COLO829 (cell line): ENCODE results near the gene PABPC3.

ENCODE experiments used
- DNase-seq: peaks from one replicate; pipeline ENCODE4 v3.0.0; 2012; ENCODE audit warnings: low spot score

Gene PABPC3

GRCh38 chr13:25095851-25096453, at the start of gene PABPC3:
Gene PABPC3, plus strand, starts transcription at chr13:25096136. Its CDS starts 63 bp downstream, at chr13:25096199.
- no peak for DNase-seq

- DNase-seq, result no peak
Measured at GRCh38 chr13:25046274-25046984, 49.5 kb upstream of the PABPC3 start.

- DNase-seq, result no peak
Measured at GRCh38 chr13:25046985-25047511, 48.9 kb upstream of the PABPC3 start.

- no peak for DNase-seq
Measured at GRCh38 chr13:25051065-25051464, 44.9 kb upstream of the PABPC3 start.

GRCh38 chr13:25059166-25059565, 36.8 kb upstream of the PABPC3 start:
- no peak for DNase-seq

- no peak for DNase-seq
Measured at GRCh38 chr13:25059958-25060357, 36.0 kb upstream of the PABPC3 start.

- no peak for DNase-seq
Measured at GRCh38 chr13:25062479-25062878, 33.5 kb upstream of the PABPC3 start.

- no peak for DNase-seq
Measured at GRCh38 chr13:25064396-25064795, 31.5 kb upstream of the PABPC3 start.

GRCh38 chr13:25065974-25066770, 29.8 kb upstream of the PABPC3 start:
- DNase-seq, result no peak

- DNase-seq, result no peak
Measured at GRCh38 chr13:25067064-25067463, 28.9 kb upstream of the PABPC3 start.

- DNase-seq, result no peak
Measured at GRCh38 chr13:25068810-25069209, 27.1 kb upstream of the PABPC3 start.

GRCh38 chr13:25069236-25069635, 26.7 kb upstream of the PABPC3 start:
- no peak for DNase-seq

GRCh38 chr13:25069911-25070310, 26.0 kb upstream of the PABPC3 start:
- DNase-seq, result no peak

- no peak for DNase-seq
Measured at GRCh38 chr13:25080773-25081172, 15.2 kb upstream of the PABPC3 start.

GRCh38 chr13:25084096-25084495, 11.8 kb upstream of the PABPC3 start:
- DNase-seq, result no peak

- DNase-seq, result peak; percentile 31
Measured at GRCh38 chr13:25085125-25085742, 10.7 kb upstream of the PABPC3 start.

- DNase-seq, result no peak
Measured at GRCh38 chr13:25088562-25089221, 7.2 kb upstream of the PABPC3 start.

GRCh38 chr13:25097426-25097825, 1.5 kb downstream of the PABPC3 start:
- no peak for DNase-seq

GRCh38 chr13:25103711-25104110, 7.8 kb downstream of the PABPC3 start:
- DNase-seq, result no peak

- DNase-seq, result no peak
Measured at GRCh38 chr13:25109341-25109740, 13.4 kb downstream of the PABPC3 start.

GRCh38 chr13:25110956-25111584, 15.1 kb downstream of the PABPC3 start:
- DNase-seq, result peak; percentile 25
